Measurements from ENCODE around the gene VSIG8. TPM values are rescaled to one million over a fixed set of nuclear protein-coding genes. Genes with fewer than 3 reads are reported as not detected.

The VSIG8 gene
- total and polyA plus RNA-seq, 2 of the 4 experiments (the other 2 are of a cell fraction), result not detected

DNA sequence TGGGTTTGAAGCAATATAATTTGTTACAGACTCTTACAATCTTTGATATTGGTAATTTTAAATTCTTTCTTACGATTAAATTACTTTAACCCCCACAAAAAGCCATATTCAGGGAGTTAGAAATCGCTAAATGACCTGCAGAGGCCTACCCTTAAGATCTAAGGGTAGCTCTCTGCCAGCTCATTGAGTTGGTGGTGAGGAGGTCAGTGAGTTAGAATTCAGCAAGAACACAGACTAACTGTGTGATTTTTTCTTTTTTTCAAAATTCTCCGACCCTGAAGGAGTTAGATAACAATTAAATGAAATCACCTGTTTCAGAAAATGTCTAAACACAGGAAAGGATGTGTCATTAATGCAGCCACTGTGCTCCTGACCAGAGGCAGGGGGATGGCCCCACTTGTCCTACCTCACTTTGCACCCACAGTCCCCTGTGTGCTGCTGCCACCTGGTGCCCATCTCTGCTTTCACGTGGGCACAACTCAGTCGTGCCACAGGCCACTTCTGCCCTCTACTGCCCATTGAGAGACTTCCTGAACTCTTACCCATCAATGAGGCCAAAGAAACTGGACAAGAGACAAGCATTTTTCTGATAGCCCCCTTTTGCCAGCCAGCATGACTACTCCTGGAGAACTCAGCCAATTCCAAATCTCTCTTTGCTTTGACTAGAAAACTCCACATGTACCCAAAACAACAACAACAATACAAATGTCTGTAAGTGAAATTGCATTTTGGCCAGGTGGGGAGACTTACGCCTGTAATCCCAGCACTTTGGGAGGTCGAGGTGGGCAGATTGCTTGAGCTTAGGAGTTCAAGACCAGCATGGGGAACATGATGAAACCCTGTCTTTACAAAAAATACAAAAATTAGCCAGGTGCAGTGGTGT lies 29.1 kb upstream of the VSIG8 start:
- H2AK5ac ChIP-seq (ENCODE audit: low read depth, low read length), result 0 out of 2 replicates have a peak overlapping the region, but pooled peaks have one; percentile 37
- intact Hi-C loops (cut with micrococcal nuclease) (loop anchor here (1.0 to 2.0 kb wide), 7 partner anchors 33 to 731 kb away; partner anchors contain the start of genes DUSP23 and TAGLN2), in situ Hi-C loops (cut with MboI; ENCODE audit: low sequenced_read_pairs) (loop anchor here (5.0 to 25.0 kb wide), 2 partner anchors 94 to 679 kb away; partner anchors contain the start of gene ACKR1), dilution Hi-C loops (cut with HindIII; ENCODE audit: low sequenced_read_pairs, unreplicated experiment) (loop anchor here (25.0 kb wide), 1 partner anchor 104 kb away; the partner anchor contains the start of gene DUSP23)
- H4K91ac ChIP-seq (ENCODE audit: insufficient read depth, low read depth, low read length), result no peak overlapping the region
- H3K23ac ChIP-seq (ENCODE audit: low read depth, low read length), result no peak overlapping the region
- 0 out of 2 replicates have a peak overlapping the region, but pooled peaks have one; percentile 42 for H3K4ac ChIP-seq (ENCODE audit: low read depth, low read length)
- H3K56ac ChIP-seq (ENCODE audit: extremely low read depth, insufficient read depth, low read length), result no peak overlapping the region
- H4K20me1 ChIP-seq (ENCODE audit: insufficient read depth, low read length), result 0 out of 2 replicates have a peak, but pooled peaks cover 3% of the 10 kb centered on the region
- CTCF ChIA-PET, result interaction anchor here (0.6 to 9.2 kb wide), 28 partner anchors 9 to 730 kb away, joined by 3 to 150 read pairs (median 4); partner anchors contain the start of gene DUSP23
- no peak overlapping the region for H3K18ac ChIP-seq (ENCODE audit: low read depth, low read length)
- no TSS peak for BruUV-seq (replicated peaks)
- no peak overlapping the region for H3K4me2 ChIP-seq (ENCODE audit: low read depth, low read length)
- peaks cover 0 to 4% of the 10 kb centered on the region in 2 experiments; a peak in 2 of 4 replicates for H3K79me1 ChIP-seq (ENCODE audit: low read depth in 1 of 2, low read length in 2 of 2)
- peak overlapping the region; percentile 38; the same call in 1 of the 2 replicates for H2BK20ac ChIP-seq (ENCODE audit: low read depth, low read length)
- ATAC-seq (ENCODE audit: low read depth) (peak; percentile 84), DNase-seq (peak; percentile 91)
- H2BK5ac ChIP-seq (ENCODE audit: low read depth, low read length, poor library complexity, severe bottlenecking), result no peak overlapping the region
- H4K5ac ChIP-seq (ENCODE audit: low read depth, low read length), result no peak overlapping the region
- H3K4me3 ChIP-seq (ENCODE audit: insufficient read depth, low read depth, low read length), result no peak overlapping the region
- POLR2A ChIA-PET (ENCODE audit: unreplicated experiment), result interaction anchor here (1.0 kb wide), 1 partner anchor 91 kb away, joined by 3 read pairs; no protein-coding TSS in a partner anchor
- peak overlapping the region; percentile 82 for H2AFZ ChIP-seq (replicated peaks; ENCODE audit: low read length, poor library complexity)
- H4K8ac ChIP-seq (ENCODE audit: low read depth in 2 of 2, low read length in 2 of 2), result peak overlapping the region in 1 of 2 experiments; percentile 11; a peak in 2 of 4 replicates
- no peak overlapping the region for H3K14ac ChIP-seq (replicated peaks; ENCODE audit: low read depth, low read length)
- no peaks in the 10 kb centered on the region for H3K9me3 ChIP-seq (ENCODE audit: control insufficient read depth, insufficient read depth, low read length)
- no peak overlapping the region for H3K27ac ChIP-seq (ENCODE audit: insufficient read depth, low read length)
- 0 out of 3 replicates have a peak overlapping the region, but pooled peaks have one; percentile 1 for H2BK15ac ChIP-seq (ENCODE audit: low read depth, low read length)
- peaks cover 4% of the 10 kb centered on the region for H3K9me1 ChIP-seq (ENCODE audit: insufficient read depth, low read length)
- H2BK120ac ChIP-seq (ENCODE audit: low read depth, low read length), result 0 out of 2 replicates have a peak overlapping the region, but pooled peaks have one; percentile 0
- WGBS, 2 experiments (ENCODE audit: extremely low coverage in 2 of 2, insufficient read length in 1 of 2), result 0% methylated on average over 2 of the region's 7 CpGs; no CpG with 5 or more reads in 1 of the 2 experiments
- no peaks in the 10 kb centered on the region for H3K36me3 ChIP-seq (ENCODE audit: control insufficient read depth, insufficient read depth, low read length)
- H3K4me1 ChIP-seq (ENCODE audit: control insufficient read depth, insufficient read depth, low read length), result peaks cover 13% of the 10 kb centered on the region
- peak overlapping the region; percentile 81 for H2AK9ac ChIP-seq (replicated peaks; ENCODE audit: low read depth, low read length, poor library complexity)
- no peaks in the 10 kb centered on the region for H3K27me3 ChIP-seq (ENCODE audit: control insufficient read depth, insufficient read depth, low read length)
- no peak overlapping the region for H3K9ac ChIP-seq (ENCODE audit: low read depth, low read length)
- TF ChIP-seq NFE2L2 (IDR thresholded peaks at IDR 0.05; ENCODE audit: low read depth, low read length) (no peak), CTCF (conservative IDR thresholded peaks at IDR 0.05; ENCODE audit: low read depth, low read length) (peak; percentile 100; the same call in 1 of the 2 replicates), RAD21 (IDR thresholded peaks at IDR 0.05; ENCODE audit: low read length) (peak; percentile 100), POLR2A (IDR thresholded peaks at IDR 0.05; ENCODE audit: low read depth, low read length) (peak; percentile 74), MAFK (IDR thresholded peaks at IDR 0.05; ENCODE audit: low read depth, low read length) (peak; percentile 9; the same call in 1 of the 2 replicates), USF2 (IDR thresholded peaks at IDR 0.05; ENCODE audit: low read depth, low read length) (peak; percentile 65; the same call in 1 of the 2 replicates), CHD1 (IDR thresholded peaks at IDR 0.05; ENCODE audit: low read depth, low read length) (no peak), SMC3 (IDR thresholded peaks at IDR 0.05; ENCODE audit: low read depth, low read length) (peak; percentile 100), BHLHE40 (IDR thresholded peaks at IDR 0.05; ENCODE audit: low read depth, low read length) (peak; percentile 48), FOS (IDR thresholded peaks at IDR 0.05; ENCODE audit: low read depth, low read length) (no peak), MAZ (IDR thresholded peaks at IDR 0.05; ENCODE audit: borderline replicate concordance, low read depth, low read length) (peak; percentile 72), MXI1 (IDR thresholded peaks at IDR 0.05; ENCODE audit: borderline replicate concordance, low read depth, low read length) (0 out of 2 replicates have a peak, but pooled peaks have one; percentile 26), RCOR1 (IDR thresholded peaks at IDR 0.05; ENCODE audit: insufficient replicate concordance, low read length) (no peak), RFX5 (IDR thresholded peaks at IDR 0.05; ENCODE audit: low read depth, low read length) (no peak)

Data from IMR-90 (cell line).